Stimulated activated CD4-positive, alpha-beta T cell treated with anti-CD3 and anti-CD28 coated beads, Interleukin-12 subunit alpha, Interleukin-12 subunit beta, amount 100 ng/mL, for 24 hours (primary cell): ENCODE data around the gene STAB1.

Experiments used
- DNase-seq, 2 experiments: peaks; one replicate each; pipeline ENCODE4 v3.0.0-alpha.2; 2020; ENCODE audit warnings: low read depth in 2 of 2

Gene STAB1

GRCh38 chr3:52487050-52487787, 7.9 kb upstream of the STAB1 start:
- no peak for DNase-seq

GRCh38 chr3:52487788-52488691, 7.1 kb upstream of the STAB1 start:
- DNase-seq = no peak

- DNase-seq = no peak
Measured at GRCh38 chr3:52488746-52489145, 6.4 kb upstream of the STAB1 start.

- no peak for DNase-seq
Measured at GRCh38 chr3:52489453-52489852, 5.7 kb upstream of the STAB1 start.

GRCh38 chr3:52490035-52490938, 4.9 kb upstream of the STAB1 start:
- no peak for DNase-seq

GRCh38 chr3:52490939-52491526, 4.1 kb upstream of the STAB1 start:
- no peak for DNase-seq

- no peak for DNase-seq
Measured at GRCh38 chr3:52492059-52492458, 3.1 kb upstream of the STAB1 start.

GRCh38 chr3:52493232-52494017, 1.7 kb upstream of the STAB1 start:
- DNase-seq = no peak

GRCh38 chr3:52494445-52494844, 693 bp upstream of the STAB1 start:
- DNase-seq = no peak

- no peak for DNase-seq
Measured at GRCh38 chr3:52495777-52496602, 852 bp downstream of the STAB1 start.

- no peak for DNase-seq
Measured at GRCh38 chr3:52498137-52499054, 3.3 kb downstream of the STAB1 start.

GRCh38 chr3:52501046-52501445, 5.9 kb downstream of the STAB1 start:
- no peak for DNase-seq

- DNase-seq = no peak
Measured at GRCh38 chr3:52502001-52502400, 6.9 kb downstream of the STAB1 start.

GRCh38 chr3:52502808-52503350, 7.7 kb downstream of the STAB1 start:
- no peak for DNase-seq

- DNase-seq = no peak
Measured at GRCh38 chr3:52503788-52504424, 8.8 kb downstream of the STAB1 start.

- DNase-seq = no peak
Measured at GRCh38 chr3:52504977-52505376, 9.8 kb downstream of the STAB1 start.

GRCh38 chr3:52506266-52506966, 11.3 kb downstream of the STAB1 start:
- DNase-seq = no peak
